ENCODE data around the gene LZIC. TPM values are rescaled to one million over a fixed set of nuclear protein-coding genes. Genes with fewer than 3 reads are reported as not detected.

Gene LZIC
- polyA plus RNA-seq, 1 of the 3 experiments (the other 2 are of a cell fraction) = 9.6 TPM

GRCh38 chr1:9900142-9901043 lies 42.8 kb downstream of the LZIC start (continued):
- TF ChIP-seq USF1 (IDR thresholded peaks at IDR 0.05; ENCODE audit: borderline replicate concordance, low read depth) = no peak
- TF ChIP-seq FOSL2 (IDR thresholded peaks at IDR 0.05; ENCODE audit: borderline replicate concordance, low read depth) = no peak
- no peak for TF ChIP-seq ZBTB33 (IDR thresholded peaks at IDR 0.05; ENCODE audit: borderline replicate concordance, low read depth)
- TF ChIP-seq RAD21 (IDR thresholded peaks at IDR 0.05; ENCODE audit: low read length) = no peak

- Histone ChIP-seq H3K4me3 (ENCODE audit: low read depth in 2 of 2, low read length in 1 of 2) (no peak overlapping the region; a peak in 1 of 4 replicates), H3K27me3 (ENCODE audit: insufficient read depth) (no peaks in the 10 kb centered on the region), H3K36me3 (replicated peaks in 1 of 2; ENCODE audit: control insufficient read depth in 1 of 2, insufficient read depth in 2 of 2, low read length in 1 of 2) (no peaks in the 10 kb centered on the region), H3K9ac (peak overlapping the region; percentile 50; the same call in 1 of the 2 replicates), H3F3A (replicated peaks; ENCODE audit: insufficient read depth) (peaks cover 33% of the 10 kb centered on the region), H3K27ac (ENCODE audit: low read depth in 2 of 2, low read length in 1 of 2) (peak overlapping the region; percentile 54 to 83; a peak in 3 of 4 replicates), H4K20me1 (ENCODE audit: insufficient read depth) (no peaks in the 10 kb centered on the region), H2AFZ (ENCODE audit: low read depth) (peak overlapping the region; percentile 32; the same call in 1 of the 2 replicates), H3K4me2 (peak overlapping the region; percentile 70; the same call in 1 of the 2 replicates), H3K79me2 (ENCODE audit: insufficient read depth) (peaks cover 24% of the 10 kb centered on the region), H3K9me2 (no peaks in the 10 kb centered on the region), H3K9me3 (no peaks in the 10 kb centered on the region), H3K4me1 (ENCODE audit: control insufficient read depth in 1 of 2, insufficient read depth in 2 of 2, low read depth in 1 of 2, low read length in 1 of 2) (peaks cover 17 to 39% of the 10 kb centered on the region in 2 experiments)
- DNase-seq = no peak
- ChIA-PET POLR2A (no interaction called here), CTCF (no interaction called here)
- 93% methylated on average over 3 of the region's 3 CpGs for WGBS (ENCODE audit: low lambda C conversion rate)
- no peak for TF ChIP-seq RFX5 (IDR thresholded peaks at IDR 0.05; ENCODE audit: low read length)
- no peak for TF ChIP-seq RAD21 (IDR thresholded peaks at IDR 0.05; ENCODE audit: low read length)
- TF ChIP-seq EP300 (IDR thresholded peaks at IDR 0.05; ENCODE audit: borderline replicate concordance in 1 of 2, low read depth in 1 of 2, low read length in 1 of 2) = no peak
- no peak for TF ChIP-seq FOSL2 (IDR thresholded peaks at IDR 0.05; ENCODE audit: borderline replicate concordance, low read depth)
- no peak for TF ChIP-seq NFIC (IDR thresholded peaks at IDR 0.05; ENCODE audit: borderline replicate concordance)
These were observed 49.1 kb downstream of the LZIC start for GRCh38 chr1:9894115-9894514.

Data from SK-N-SH (cell line).